GM18498 (cell line): ENCODE measurements around the gene KRTAP4-9.
"Not testable (repeated sequence)": the region's sequence is repeated elsewhere in the genome, so short reads cannot be mapped to it uniquely, and the experiment has no call there.

Experiments used
- ATAC-seq: cut with Tn5 transposase; IDR thresholded peaks from one replicate; pipeline ENCODE4 v1.9.1; 2021; ENCODE audit warnings: mild to moderate bottlenecking, moderate library complexity; ENCODE audit not compliant: unreplicated experiment

The KRTAP4-9 gene

GRCh38 chr17:41126412-41126811, 21.2 kb downstream of the KRTAP4-9 start:
- no peak for ATAC-seq

DNA sequence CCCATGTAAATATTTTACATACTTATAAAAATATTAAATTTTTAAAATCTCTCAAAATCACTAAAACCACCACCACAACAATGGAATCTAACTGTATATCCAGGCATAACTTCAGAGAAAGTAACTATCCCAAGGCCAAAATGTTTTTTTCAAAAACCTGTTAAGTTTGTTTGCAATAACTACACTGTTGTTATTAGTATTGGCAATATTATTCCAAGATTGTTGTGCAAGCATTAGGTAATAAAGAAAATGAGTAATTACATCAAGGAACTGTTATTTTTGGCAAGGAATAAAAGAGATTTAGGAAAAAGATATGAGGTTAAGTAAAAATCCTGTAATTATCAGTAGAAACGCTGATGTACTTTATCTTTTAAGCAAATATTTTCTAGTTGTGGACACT, 22.2 kb downstream of the KRTAP4-9 start:
- no peak for ATAC-seq

- no peak for ATAC-seq
These were observed 26.8 kb downstream of the KRTAP4-9 start for GRCh38 chr17:41131979-41132378.

DNA sequence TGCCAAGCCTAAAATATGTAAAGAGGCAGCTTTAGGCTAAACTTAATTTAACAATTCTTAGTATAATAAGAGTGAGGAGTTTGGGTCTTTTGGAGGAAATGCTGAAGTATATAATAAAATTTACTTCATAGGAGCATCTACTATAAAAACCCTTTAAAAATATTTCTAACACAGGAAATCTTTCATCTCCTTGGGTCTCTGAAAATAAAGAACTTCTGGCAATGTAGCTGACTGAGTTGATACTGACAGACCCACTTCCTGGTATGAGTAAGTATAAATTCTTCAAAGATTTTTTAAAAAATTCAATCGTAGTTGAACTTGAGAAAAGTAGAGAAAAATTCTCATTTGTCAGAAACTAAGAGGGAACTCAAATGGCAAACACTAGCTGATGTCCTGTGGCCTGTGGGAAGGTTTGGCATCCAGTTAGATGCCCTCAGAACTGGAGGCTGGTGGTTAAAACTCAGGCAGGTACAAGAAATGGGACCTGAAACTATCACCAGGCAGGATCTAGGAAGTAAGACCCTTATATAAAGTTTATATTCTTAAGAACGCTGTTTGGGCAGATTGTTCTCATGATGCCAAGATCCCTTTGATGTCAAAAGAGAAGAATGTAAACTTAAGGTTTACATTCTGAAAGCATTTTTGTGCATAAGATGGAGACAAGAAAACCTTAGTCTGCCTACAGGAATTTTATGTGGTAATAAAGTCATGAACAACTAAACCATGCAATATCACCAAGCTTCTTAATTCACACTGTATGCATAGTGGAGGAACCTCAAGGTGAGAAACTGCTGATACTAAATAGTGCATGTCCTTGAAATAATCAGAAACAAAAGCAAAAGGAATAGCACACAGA, 28.9 kb downstream of the KRTAP4-9 start:
- no peak for ATAC-seq

DNA sequence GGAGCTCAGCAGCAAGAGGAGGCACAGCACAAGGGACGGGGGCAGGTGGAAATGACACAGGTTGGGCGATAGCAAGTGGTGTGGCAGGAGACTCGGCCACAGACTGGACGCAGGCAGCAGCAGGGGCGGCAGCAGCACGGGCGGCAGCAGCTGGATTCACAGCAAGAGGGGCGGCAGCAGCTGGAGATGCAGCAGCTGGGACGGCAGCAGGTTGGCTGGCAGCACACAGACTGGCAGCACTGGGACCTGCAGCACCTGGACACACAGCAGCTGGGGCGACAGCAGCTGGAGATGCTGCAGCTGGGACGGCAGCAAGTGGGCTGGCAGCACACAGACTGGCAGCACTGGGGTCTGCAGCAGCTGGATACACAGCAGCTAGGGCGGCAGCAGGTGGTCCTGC, 34.7 kb downstream of the KRTAP4-9 start:
- not testable (repeated sequence) for ATAC-seq

DNA sequence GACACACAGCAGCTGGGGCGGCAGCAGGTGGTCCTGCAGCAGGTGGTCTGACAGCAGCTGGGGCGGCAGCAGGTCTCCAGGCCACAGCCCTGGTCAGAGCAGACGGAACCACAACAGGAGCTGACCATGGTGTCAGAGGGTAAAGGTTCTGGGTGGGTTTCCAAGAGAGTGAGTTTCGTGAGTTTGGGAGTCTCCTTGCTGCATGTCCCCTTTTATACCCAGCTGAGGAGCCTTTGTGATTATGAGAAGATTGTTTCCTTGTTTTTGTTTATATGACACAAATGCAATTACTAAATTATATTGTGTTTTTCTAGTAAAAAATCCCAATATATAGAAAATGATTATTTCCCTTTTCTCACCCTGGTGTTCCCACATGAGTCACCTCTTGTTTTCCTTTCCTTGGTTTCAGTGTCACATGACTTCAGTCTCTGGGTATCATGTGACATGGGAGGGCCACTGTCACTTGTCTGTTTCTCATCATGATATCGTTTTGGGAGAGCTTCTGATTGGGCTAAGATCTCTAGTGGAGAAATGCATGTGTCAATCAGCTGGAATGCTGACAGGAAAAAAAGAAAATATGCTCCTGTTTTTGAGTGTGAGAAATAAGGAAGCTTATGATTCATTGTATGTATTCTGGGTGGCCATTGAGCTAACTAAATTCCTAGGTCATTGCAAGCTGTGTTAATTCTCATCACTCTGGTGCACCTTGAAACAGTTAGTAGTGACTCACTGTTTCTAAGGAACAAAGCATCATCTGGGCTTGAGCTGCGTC, 35.4 kb downstream of the KRTAP4-9 start, which contains the start of gene KRTAP4-6:
Gene KRTAP4-6 (minus strand): TSS at position 185 of the 772 bp plus-strand sequence. CDS start 57 bp downstream, at position 128.
- no peak for ATAC-seq

- no peak for ATAC-seq
These were observed 36.2 kb downstream of the KRTAP4-9 start for GRCh38 chr17:41141361-41141760.

DNA sequence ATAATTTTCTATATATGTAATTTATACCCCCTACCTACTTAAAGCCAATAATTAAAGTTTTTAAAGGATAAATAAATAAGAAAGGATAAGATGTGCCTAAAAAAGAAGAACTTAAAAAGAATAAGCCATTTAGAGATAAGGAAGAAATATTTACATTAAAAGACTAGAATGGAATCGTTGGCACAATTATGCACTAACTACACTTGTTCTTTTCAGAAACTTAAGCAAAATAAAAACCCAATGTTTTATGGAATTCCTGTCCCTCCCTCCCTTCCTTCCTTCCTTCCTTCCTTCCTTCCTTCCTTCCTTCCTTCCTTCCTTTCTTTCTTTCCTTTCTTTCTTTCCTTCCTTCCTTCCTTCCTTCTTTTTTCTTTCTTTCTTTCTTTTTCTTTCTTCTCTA, 39.7 kb downstream of the KRTAP4-9 start:
- no peak for ATAC-seq

GRCh38 chr17:41145261-41145660, 40.1 kb downstream of the KRTAP4-9 start:
- ATAC-seq: no peak

GRCh38 chr17:41147531-41148204, 42.5 kb downstream of the KRTAP4-9 start:
- no peak for ATAC-seq

- not testable (repeated sequence) for ATAC-seq
These were observed 43.9 kb downstream of the KRTAP4-9 start for GRCh38 chr17:41148971-41149651.

- no peak for ATAC-seq
These were observed 44.4 kb downstream of the KRTAP4-9 start, which contains the start of gene KRTAP4-5 for GRCh38 chr17:41149652-41149985. KRTAP4-5 (minus strand) TSS chr17:41149825; CDS start chr17:41149767, 58 bp downstream.

GRCh38 chr17:41150026-41150425, 44.8 kb downstream of the KRTAP4-9 start:
- ATAC-seq: no peak

GRCh38 chr17:41151525-41151924, 46.3 kb downstream of the KRTAP4-9 start:
- ATAC-seq: no peak

DNA sequence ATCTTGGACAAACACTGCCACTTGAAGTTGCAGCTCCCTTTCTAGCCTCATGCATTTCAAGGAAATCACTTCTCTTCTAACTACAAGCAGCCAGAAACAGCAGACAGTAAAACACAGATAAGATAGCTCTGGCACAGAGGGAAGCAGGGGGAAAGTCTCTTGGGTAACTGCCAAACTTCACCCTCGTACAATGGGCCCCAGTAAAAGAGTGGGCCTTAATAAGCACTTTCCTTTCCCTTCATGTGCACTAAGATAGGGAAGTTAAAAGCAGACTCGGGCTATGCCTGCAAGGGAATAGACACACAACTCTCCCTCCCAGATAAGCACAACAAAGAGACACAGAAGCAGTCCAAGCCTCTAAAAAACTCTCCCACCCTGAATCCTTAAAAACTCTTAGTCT, 48.7 kb downstream of the KRTAP4-9 start:
- ATAC-seq: no peak
